ENCODE results near the gene ROR2. TPM values are rescaled to one million over a fixed set of nuclear protein-coding genes. Genes with fewer than 3 reads are reported as not detected.

ROR2 gene
- total RNA-seq, 1 experiment from 2014 or later = not detected

GRCh38 chr9:91832322-91832721 lies 117.7 kb downstream of the ROR2 start:
- intact Hi-C loops (cut with micrococcal nuclease; ENCODE audit: unreplicated experiment) = no loop called here
- Mint-ChIP-seq H3K27ac (ENCODE audit: unreplicated experiment) (no peak overlapping the region), H3K36me3 (ENCODE audit: insufficient read depth, unreplicated experiment) (no peaks in the 10 kb centered on the region), H3K4me3 (ENCODE audit: low read depth, unreplicated experiment) (no peak overlapping the region), H3K4me1 (ENCODE audit: low read depth, unreplicated experiment) (no peaks in the 10 kb centered on the region), H3K27me3 (ENCODE audit: unreplicated experiment) (peaks cover 51% of the 10 kb centered on the region), H3K9me3 (ENCODE audit: low read depth, unreplicated experiment) (no peaks in the 10 kb centered on the region)
- CTCF ChIA-PET = no interaction called here
- no TSS peak for BruUV-seq (replicated peaks)
- TF ChIP-seq, protein P1, sequence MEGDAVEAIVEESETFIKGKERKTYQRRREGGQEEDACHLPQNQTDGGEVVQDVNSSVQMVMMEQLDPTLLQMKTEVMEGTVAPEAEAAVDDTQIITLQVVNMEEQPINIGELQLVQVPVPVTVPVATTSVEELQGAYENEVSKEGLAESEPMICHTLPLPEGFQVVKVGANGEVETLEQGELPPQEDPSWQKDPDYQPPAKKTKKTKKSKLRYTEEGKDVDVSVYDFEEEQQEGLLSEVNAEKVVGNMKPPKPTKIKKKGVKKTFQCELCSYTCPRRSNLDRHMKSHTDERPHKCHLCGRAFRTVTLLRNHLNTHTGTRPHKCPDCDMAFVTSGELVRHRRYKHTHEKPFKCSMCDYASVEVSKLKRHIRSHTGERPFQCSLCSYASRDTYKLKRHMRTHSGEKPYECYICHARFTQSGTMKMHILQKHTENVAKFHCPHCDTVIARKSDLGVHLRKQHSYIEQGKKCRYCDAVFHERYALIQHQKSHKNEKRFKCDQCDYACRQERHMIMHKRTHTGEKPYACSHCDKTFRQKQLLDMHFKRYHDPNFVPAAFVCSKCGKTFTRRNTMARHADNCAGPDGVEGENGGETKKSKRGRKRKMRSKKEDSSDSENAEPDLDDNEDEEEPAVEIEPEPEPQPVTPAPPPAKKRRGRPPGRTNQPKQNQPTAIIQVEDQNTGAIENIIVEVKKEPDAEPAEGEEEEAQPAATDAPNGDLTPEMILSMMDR (IDR thresholded peaks at IDR 0.05; ENCODE audit: unreplicated experiment) = no peak
- no peak for DNase-seq

- no peak for DNase-seq
- Mint-ChIP-seq H3K36me3 (ENCODE audit: insufficient read depth, unreplicated experiment) (no peaks in the 10 kb centered on the region), H3K27me3 (ENCODE audit: unreplicated experiment) (peaks cover 58% of the 10 kb centered on the region), H3K4me1 (ENCODE audit: low read depth, unreplicated experiment) (no peaks in the 10 kb centered on the region), H3K9me3 (ENCODE audit: low read depth, unreplicated experiment) (no peaks in the 10 kb centered on the region), H3K27ac (ENCODE audit: unreplicated experiment) (no peak overlapping the region), H3K4me3 (ENCODE audit: low read depth, unreplicated experiment) (no peak overlapping the region)
- TF ChIP-seq, protein P1 (IDR thresholded peaks at IDR 0.05; ENCODE audit: unreplicated experiment) = no peak
- no TSS peak for BruUV-seq (replicated peaks)
- CTCF ChIA-PET = no interaction called here
- intact Hi-C loops (cut with micrococcal nuclease; ENCODE audit: unreplicated experiment) = no loop called here
These were observed 124.2 kb downstream of the ROR2 start for GRCh38 chr9:91825866-91826265.

DNA sequence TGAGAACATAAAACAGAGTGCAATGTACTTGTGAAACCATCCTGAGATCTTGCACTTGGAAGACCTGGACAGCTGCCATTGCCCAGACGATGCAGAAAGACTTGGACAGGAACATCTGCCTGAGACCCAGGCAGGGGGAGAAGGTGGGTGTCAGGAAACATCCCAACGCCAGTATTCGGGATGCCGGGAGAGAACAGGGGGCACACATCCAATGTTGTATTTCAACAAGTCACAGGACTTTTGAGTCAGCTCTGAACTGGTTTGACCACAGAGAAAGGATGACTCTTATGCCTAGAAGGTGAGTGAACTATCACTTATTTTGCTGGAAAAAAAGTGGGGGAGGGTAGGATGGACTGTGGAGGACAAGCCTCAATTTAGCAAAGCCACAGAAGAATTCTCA lies 124.6 kb downstream of the ROR2 start:
- no peak overlapping the region for H3K27ac Mint-ChIP-seq (ENCODE audit: unreplicated experiment)
- H3K27me3 Mint-ChIP-seq (ENCODE audit: unreplicated experiment) = peaks cover 55% of the 10 kb centered on the region
- no peak overlapping the region for H3K4me3 Mint-ChIP-seq (ENCODE audit: low read depth, unreplicated experiment)
- DNase-seq = no peak
- intact Hi-C loops (cut with micrococcal nuclease; ENCODE audit: unreplicated experiment) = no loop called here
- TF ChIP-seq, protein P1 (IDR thresholded peaks at IDR 0.05; ENCODE audit: unreplicated experiment) = no peak
- no peaks in the 10 kb centered on the region for H3K36me3 Mint-ChIP-seq (ENCODE audit: insufficient read depth, unreplicated experiment)
- BruUV-seq (replicated peaks) = no TSS peak
- CTCF ChIA-PET = no interaction called here
- no peaks in the 10 kb centered on the region for H3K4me1 Mint-ChIP-seq (ENCODE audit: low read depth, unreplicated experiment)
- H3K9me3 Mint-ChIP-seq (ENCODE audit: low read depth, unreplicated experiment) = no peaks in the 10 kb centered on the region

- no peak for DNase-seq
- TF ChIP-seq, protein P1 (IDR thresholded peaks at IDR 0.05; ENCODE audit: unreplicated experiment) = no peak
- intact Hi-C loops (cut with micrococcal nuclease; ENCODE audit: unreplicated experiment) = no loop called here
- CTCF ChIA-PET = no interaction called here
- no peak overlapping the region for H3K4me3 Mint-ChIP-seq (ENCODE audit: low read depth, unreplicated experiment)
- no peaks in the 10 kb centered on the region for H3K36me3 Mint-ChIP-seq (ENCODE audit: insufficient read depth, unreplicated experiment)
- no TSS peak for BruUV-seq (replicated peaks)
- H3K4me1 Mint-ChIP-seq (ENCODE audit: low read depth, unreplicated experiment) = no peaks in the 10 kb centered on the region
- no peak overlapping the region for H3K27ac Mint-ChIP-seq (ENCODE audit: unreplicated experiment)
- H3K27me3 Mint-ChIP-seq (ENCODE audit: unreplicated experiment) = peaks cover 48% of the 10 kb centered on the region
- H3K9me3 Mint-ChIP-seq (ENCODE audit: low read depth, unreplicated experiment) = no peaks in the 10 kb centered on the region
These were observed 125.3 kb downstream of the ROR2 start for GRCh38 chr9:91824601-91825305.
